HG02852 (cell line): Measurements from ENCODE around the gene RAB3GAP2.
"Not testable (repeated sequence)": the region's sequence is repeated elsewhere in the genome, so short reads cannot be mapped to it uniquely, and the experiment has no call there.

Experiments used
- ATAC-seq: cut with Tn5 transposase; IDR thresholded peaks from one replicate; pipeline ENCODE4 v1.9.1; 2021; ENCODE audit warnings: mild to moderate bottlenecking, moderate library complexity; ENCODE audit not compliant: unreplicated experiment

The RAB3GAP2 gene

GRCh38 chr1:220149742-220150141, 122.5 kb downstream of the RAB3GAP2 start:
- ATAC-seq, result no peak

- no peak for ATAC-seq
Observed at GRCh38 chr1:220144051-220144450, 128.2 kb downstream of the RAB3GAP2 start.

GRCh38 chr1:220139966-220140365, 132.3 kb downstream of the RAB3GAP2 start:
- no peak for ATAC-seq

- ATAC-seq, result no peak
Observed at GRCh38 chr1:220137019-220137786, 135.1 kb downstream of the RAB3GAP2 start.

- no peak for ATAC-seq
Observed at GRCh38 chr1:220135755-220136154, 136.5 kb downstream of the RAB3GAP2 start.

- no peak for ATAC-seq
Observed at GRCh38 chr1:220129479-220130210, 142.6 kb downstream of the RAB3GAP2 start.

- ATAC-seq, result no peak
Observed at GRCh38 chr1:220127076-220127475, 145.2 kb downstream of the RAB3GAP2 start.

GRCh38 chr1:220124542-220124941, 147.7 kb downstream of the RAB3GAP2 start:
- no peak for ATAC-seq

GRCh38 chr1:220123889-220124288, 148.4 kb downstream of the RAB3GAP2 start:
- no peak for ATAC-seq

- no peak for ATAC-seq
Observed at GRCh38 chr1:220123066-220123465, 149.2 kb downstream of the RAB3GAP2 start.

- ATAC-seq, result no peak
Observed at GRCh38 chr1:220121791-220122530, 150.3 kb downstream of the RAB3GAP2 start.

- ATAC-seq, result no peak
Observed at GRCh38 chr1:220119043-220119512, 153.2 kb downstream of the RAB3GAP2 start.

GRCh38 chr1:220113136-220113695, 159.0 kb downstream of the RAB3GAP2 start:
- ATAC-seq, result no peak

GRCh38 chr1:220112600-220112999, 159.7 kb downstream of the RAB3GAP2 start:
- not testable (repeated sequence) for ATAC-seq

- ATAC-seq, result not testable (repeated sequence)
Observed at GRCh38 chr1:220110473-220110872, 161.8 kb downstream of the RAB3GAP2 start.

- ATAC-seq, result no peak
Observed at GRCh38 chr1:220099826-220100225, 172.4 kb downstream of the RAB3GAP2 start.
